ENCODE data around the gene MLF2. TPM values are rescaled to one million over a fixed set of nuclear protein-coding genes. Genes with fewer than 3 reads are reported as not detected.

MLF2 gene
- total and polyA plus RNA-seq, 2 of the 13 experiments (the other 11 are each of a cell fraction or from before 2014, with no cell fraction given), result 88.1 to 167 TPM

DNA sequence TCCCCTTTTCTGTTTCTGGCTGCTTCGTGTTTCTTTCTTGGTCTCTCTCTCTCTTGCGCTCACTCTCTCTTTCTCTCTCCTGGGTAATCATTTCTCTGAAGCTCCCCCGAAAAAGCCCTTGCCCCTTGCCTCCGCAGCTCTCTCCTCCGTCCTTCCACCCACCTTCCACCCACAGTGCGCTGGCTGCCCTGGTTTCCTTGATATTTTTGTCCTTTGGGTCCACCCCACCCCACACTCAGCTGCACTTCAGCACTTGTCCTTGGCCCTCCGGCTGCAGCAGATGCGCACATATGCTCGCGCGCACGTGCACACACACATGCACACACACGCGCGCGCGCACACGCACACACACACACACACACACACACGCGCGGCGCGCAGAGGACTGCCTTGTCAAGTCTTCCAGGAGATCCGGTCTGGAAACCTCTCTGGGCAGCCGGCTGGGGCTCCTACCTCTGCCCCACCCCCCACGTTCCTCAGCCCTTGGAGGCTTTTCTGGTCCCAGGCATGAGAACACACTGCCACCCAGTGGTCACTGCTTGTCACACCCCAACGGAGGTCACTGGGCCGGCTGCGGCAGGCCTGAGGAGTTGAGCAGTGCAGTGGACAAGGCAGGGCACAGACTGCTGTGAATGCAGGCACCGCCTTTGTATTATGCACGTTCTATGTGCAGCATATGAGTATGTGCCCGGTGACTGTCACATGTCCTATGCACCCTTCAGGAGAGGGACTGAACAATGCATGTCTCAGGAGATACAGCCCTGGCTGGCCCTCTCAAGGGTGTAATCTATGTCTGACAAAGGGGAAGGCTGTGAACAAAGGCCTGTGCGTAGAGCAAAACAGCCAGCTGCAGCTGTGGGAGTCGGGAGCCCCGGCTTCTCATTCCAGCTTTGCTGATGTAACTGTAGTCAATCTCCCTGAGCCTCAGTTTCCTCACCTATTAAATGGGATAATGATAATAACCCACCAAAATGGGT, 25.9 kb upstream of the MLF2 start (continued):
- TF ChIP-seq CTCF (CRISPR knock-in tag; IDR thresholded peaks at IDR 0.05), result peak; percentile 100
- TF ChIP-seq ZBTB42 (CRISPR knock-in tag; IDR thresholded peaks at IDR 0.05), result peak; percentile 72; the same call in 1 of the 2 replicates
- 0 out of 2 replicates have a peak, but pooled peaks have one; percentile 11 for TF ChIP-seq HNF4G (IDR thresholded peaks at IDR 0.05; ENCODE audit: borderline replicate concordance, low read depth, low read length)
- TF ChIP-seq HNF4G (CRISPR knock-in tag; IDR thresholded peaks at IDR 0.05; ENCODE audit: borderline replicate concordance, low read depth), result peak; percentile 40; the same call in 1 of the 2 replicates
- peak; percentile 43; the same call in 1 of the 2 replicates for TF ChIP-seq ZC3H13 (CRISPR knock-in tag; IDR thresholded peaks at IDR 0.05)
- 0 out of 2 replicates have a peak, but pooled peaks have one; percentile 39 for TF ChIP-seq NFKBIZ (CRISPR knock-in tag; IDR thresholded peaks at IDR 0.05)
- TF ChIP-seq FOSL2 (CRISPR knock-in tag; IDR thresholded peaks at IDR 0.05), result peak; percentile 50
- 0 out of 2 replicates have a peak, but pooled peaks have one; percentile 40 for TF ChIP-seq MYPOP (CRISPR knock-in tag; IDR thresholded peaks at IDR 0.05)
- TF ChIP-seq ZNF720 (CRISPR knock-in tag; IDR thresholded peaks at IDR 0.05), result no peak
- peak; percentile 68; the same call in 1 of the 2 replicates for TF ChIP-seq BHLHE40 (IDR thresholded peaks at IDR 0.05; ENCODE audit: low read length)
- TF ChIP-seq HNRNPL (IDR thresholded peaks at IDR 0.05; ENCODE audit: low read depth, low read length), result 0 out of 2 replicates have a peak, but pooled peaks have one; percentile 45
- TF ChIP-seq, protein P1, sequence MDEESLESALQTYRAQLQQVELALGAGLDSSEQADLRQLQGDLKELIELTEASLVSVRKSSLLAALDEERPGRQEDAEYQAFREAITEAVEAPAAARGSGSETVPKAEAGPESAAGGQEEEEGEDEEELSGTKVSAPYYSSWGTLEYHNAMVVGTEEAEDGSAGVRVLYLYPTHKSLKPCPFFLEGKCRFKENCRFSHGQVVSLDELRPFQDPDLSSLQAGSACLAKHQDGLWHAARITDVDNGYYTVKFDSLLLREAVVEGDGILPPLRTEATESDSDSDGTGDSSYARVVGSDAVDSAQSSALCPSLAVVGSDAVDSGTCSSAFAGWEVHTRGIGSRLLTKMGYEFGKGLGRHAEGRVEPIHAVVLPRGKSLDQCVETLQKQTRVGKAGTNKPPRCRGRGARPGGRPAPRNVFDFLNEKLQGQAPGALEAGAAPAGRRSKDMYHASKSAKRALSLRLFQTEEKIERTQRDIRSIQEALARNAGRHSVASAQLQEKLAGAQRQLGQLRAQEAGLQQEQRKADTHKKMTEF (CRISPR knock-in tag; IDR thresholded peaks at IDR 0.05), result peak; percentile 73
- 0 out of 2 replicates have a peak, but pooled peaks have one; percentile 43 for TF ChIP-seq NRL (CRISPR knock-in tag; IDR thresholded peaks at IDR 0.05; ENCODE audit: borderline replicate concordance)
- TF ChIP-seq MTA1 (CRISPR knock-in tag; IDR thresholded peaks at IDR 0.05; ENCODE audit: borderline replicate concordance), result peak; percentile 90; the same call in 1 of the 2 replicates
- TF ChIP-seq HMGXB3 (CRISPR knock-in tag; IDR thresholded peaks at IDR 0.05; ENCODE audit: borderline replicate concordance), result peak; percentile 40; the same call in 1 of the 2 replicates
- TF ChIP-seq BORCS8-MEF2B (CRISPR knock-in tag; IDR thresholded peaks at IDR 0.05), result no peak; the same call in 1 of the 2 replicates
- TF ChIP-seq HIVEP1 (CRISPR knock-in tag; IDR thresholded peaks at IDR 0.05), result peak; percentile 78; the same call in 1 of the 2 replicates
- TF ChIP-seq HMG20A (CRISPR knock-in tag; IDR thresholded peaks at IDR 0.05; ENCODE audit: borderline replicate concordance), result no peak; the same call in 1 of the 2 replicates
- TF ChIP-seq GATAD1 (CRISPR knock-in tag; IDR thresholded peaks at IDR 0.05), result peak; percentile 67
- TF ChIP-seq NFE2L2 (IDR thresholded peaks at IDR 0.05; ENCODE audit: low read length), result no peak
